Activated CD4-positive, alpha-beta T cell treated with anti-CD3 and anti-CD28 coated beads, Interleukin-2, amount 10 ng/mL, durations not matched to agents 7 days and 5 days (primary cell): Measurements from ENCODE around the gene OR10A7. TPM values are rescaled to one million over a fixed set of nuclear protein-coding genes. Genes with fewer than 3 reads are reported as not detected.
"Not testable (repeated sequence)": the region's sequence is repeated elsewhere in the genome, so short reads cannot be mapped to it uniquely, and the experiment has no call there.

Experiments used
- CTCF ChIA-PET: fragments of 350-600 bp; sonication (Branson Sonifier 250); formaldehyde crosslinking; loops from one replicate; lab custom pipeline; 2021; ENCODE audit warnings: antibody characterized with exemption; lab: Charles Lee
- POLR2A ChIA-PET: fragments of 350-600 bp; sonication (Branson Sonifier 250); formaldehyde crosslinking; loops from one replicate; lab custom pipeline; 2021; ENCODE audit warnings: antibody characterized with exemption; lab: Charles Lee
- DNase-seq: peaks from one replicate; pipeline ENCODE4 v3.0.0-alpha.2; 2020
- H3K27ac Mint-ChIP-seq: one replicate; pipeline ENCODE4 v1.8.0; 2021; ENCODE audit warnings: mild to moderate bottlenecking, moderate library complexity, mixed read lengths
- H3K27me3 Mint-ChIP-seq: one replicate; pipeline ENCODE4 v1.8.0; 2021; ENCODE audit warnings: mixed read lengths
- H3K36me3 Mint-ChIP-seq: one replicate; pipeline ENCODE4 v1.8.0; 2021; ENCODE audit warnings: low read depth, mixed read lengths
- H3K4me1 Mint-ChIP-seq: one replicate; pipeline ENCODE4 v1.8.0; 2021; ENCODE audit warnings: mixed read lengths
- H3K4me3 Mint-ChIP-seq: one replicate; pipeline ENCODE4 v1.8.0; 2021; ENCODE audit warnings: mild to moderate bottlenecking, moderate library complexity, mixed read lengths
- H3K9me3 Mint-ChIP-seq: one replicate; pipeline ENCODE4 v1.8.0; 2021; ENCODE audit warnings: mixed read lengths
- total RNA-seq, 2 experiments: library from RNA; stranded (reverse); gene quantifications; one replicate each; pipeline ENCODE4 v1.2.3, GENCODE V29; 2021

Gene OR10A7
- total RNA-seq: not detected

GRCh38 chr12:55220725-55221124 lies at the start of gene OR10A7:
Gene OR10A7 (plus strand): TSS chr12:55221025. CDS start chr12:55221025, 0 bp downstream.
- Mint-ChIP-seq H3K27me3 (peaks cover 8% of the 10 kb centered on the region), H3K4me1 (no peaks in the 10 kb centered on the region), H3K4me3 (no peak within 1 kb of the TSS), H3K36me3 (no peaks in the 10 kb centered on the region), H3K9me3 (no peaks in the 10 kb centered on the region), H3K27ac (no peak within 1 kb of the TSS)
- POLR2A ChIA-PET: no interaction called here
- DNase-seq: no peak
- CTCF ChIA-PET: no interaction called here

- no peaks in the 10 kb centered on the region for H3K9me3 Mint-ChIP-seq
- ChIA-PET POLR2A (no interaction called here), CTCF (no interaction called here)
- no peak for DNase-seq
- no peaks in the 10 kb centered on the region for H3K4me1 Mint-ChIP-seq
- H3K4me3 Mint-ChIP-seq: no peak overlapping the region
- H3K36me3 Mint-ChIP-seq: no peaks in the 10 kb centered on the region
- H3K27me3 Mint-ChIP-seq: peaks cover 4% of the 10 kb centered on the region
- no peak overlapping the region for H3K27ac Mint-ChIP-seq
These were observed 49.4 kb upstream of the OR10A7 start for GRCh38 chr12:55171445-55171844.

- H3K4me1 Mint-ChIP-seq, H3K36me3 Mint-ChIP-seq, POLR2A ChIA-PET, H3K4me3 Mint-ChIP-seq, CTCF ChIA-PET, H3K27ac Mint-ChIP-seq, H3K9me3 Mint-ChIP-seq, DNase-seq, H3K27me3 Mint-ChIP-seq: not testable (repeated sequence)
These were observed 49.0 kb upstream of the OR10A7 start for GRCh38 chr12:55171846-55172245.

- Mint-ChIP-seq H3K27ac (no peak overlapping the region), H3K27me3 (peaks cover 8% of the 10 kb centered on the region), H3K4me1 (no peaks in the 10 kb centered on the region), H3K4me3 (no peak overlapping the region), H3K9me3 (no peaks in the 10 kb centered on the region), H3K36me3 (no peaks in the 10 kb centered on the region)
- DNase-seq: no peak
- CTCF ChIA-PET: no interaction called here
- POLR2A ChIA-PET: no interaction called here
These were observed 48.1 kb upstream of the OR10A7 start for GRCh38 chr12:55172686-55173085.

GRCh38 chr12:55173456-55173855 lies 47.4 kb upstream of the OR10A7 start:
- no peak for DNase-seq
- CTCF ChIA-PET: no interaction called here
- POLR2A ChIA-PET: no interaction called here
- Mint-ChIP-seq H3K27me3 (peaks cover 15% of the 10 kb centered on the region), H3K4me1 (no peaks in the 10 kb centered on the region), H3K36me3 (no peaks in the 10 kb centered on the region), H3K9me3 (no peaks in the 10 kb centered on the region), H3K4me3 (no peak overlapping the region), H3K27ac (no peak overlapping the region)

GRCh38 chr12:55188573-55188972 lies 32.3 kb upstream of the OR10A7 start:
- Mint-ChIP-seq H3K36me3 (no peaks in the 10 kb centered on the region), H3K27me3 (peaks cover 18% of the 10 kb centered on the region), H3K27ac (no peak overlapping the region), H3K4me3 (no peak overlapping the region), H3K9me3 (no peaks in the 10 kb centered on the region), H3K4me1 (no peaks in the 10 kb centered on the region)
- POLR2A ChIA-PET: no interaction called here
- CTCF ChIA-PET: no interaction called here
- DNase-seq: no peak

GRCh38 chr12:55188974-55189556 lies 31.8 kb upstream of the OR10A7 start:
- H3K27ac Mint-ChIP-seq: no peak overlapping the region
- H3K4me3 Mint-ChIP-seq: no peak overlapping the region
- peaks cover 18% of the 10 kb centered on the region for H3K27me3 Mint-ChIP-seq
- no peaks in the 10 kb centered on the region for H3K9me3 Mint-ChIP-seq
- CTCF ChIA-PET: no interaction called here
- POLR2A ChIA-PET: no interaction called here
- H3K36me3 Mint-ChIP-seq: no peaks in the 10 kb centered on the region
- no peaks in the 10 kb centered on the region for H3K4me1 Mint-ChIP-seq
- peak; percentile 77 for DNase-seq

GRCh38 chr12:55194382-55194781 lies 26.4 kb upstream of the OR10A7 start:
- DNase-seq: no peak
- CTCF ChIA-PET: interaction anchor here (1.3 kb wide), 1 partner anchor 425 kb away, joined by 3 read pairs; no protein-coding TSS in a partner anchor
- POLR2A ChIA-PET: no interaction called here
- H3K27ac Mint-ChIP-seq: no peak overlapping the region
- H3K4me3 Mint-ChIP-seq: no peak overlapping the region
- peaks cover 28% of the 10 kb centered on the region for H3K27me3 Mint-ChIP-seq
- no peaks in the 10 kb centered on the region for H3K36me3 Mint-ChIP-seq
- no peaks in the 10 kb centered on the region for H3K9me3 Mint-ChIP-seq
- no peaks in the 10 kb centered on the region for H3K4me1 Mint-ChIP-seq

GRCh38 chr12:55226523-55226922 lies 5.7 kb downstream of the OR10A7 start:
- Mint-ChIP-seq H3K4me3 (no peak overlapping the region), H3K36me3 (no peaks in the 10 kb centered on the region), H3K9me3 (no peaks in the 10 kb centered on the region), H3K27ac (no peak overlapping the region), H3K27me3 (peaks cover 21% of the 10 kb centered on the region), H3K4me1 (no peaks in the 10 kb centered on the region)
- POLR2A ChIA-PET: no interaction called here
- no peak for DNase-seq
- CTCF ChIA-PET: no interaction called here

GRCh38 chr12:55227643-55228042 lies 6.8 kb downstream of the OR10A7 start:
- no peak for DNase-seq
- no peaks in the 10 kb centered on the region for H3K9me3 Mint-ChIP-seq
- H3K27ac Mint-ChIP-seq: no peak overlapping the region
- no peak overlapping the region for H3K4me3 Mint-ChIP-seq
- no peaks in the 10 kb centered on the region for H3K4me1 Mint-ChIP-seq
- ChIA-PET CTCF (no interaction called here), POLR2A (no interaction called here)
- H3K27me3 Mint-ChIP-seq: peaks cover 29% of the 10 kb centered on the region
- H3K36me3 Mint-ChIP-seq: no peaks in the 10 kb centered on the region

GRCh38 chr12:55244309-55244708 lies 23.5 kb downstream of the OR10A7 start, which contains the start of gene OR6C74:
Gene OR6C74 (plus strand): TSS chr12:55244609. CDS start chr12:55247288, 2,679 bp downstream.
- Mint-ChIP-seq H3K27ac (no peak within 1 kb of the TSS), H3K27me3 (peaks cover 12% of the 10 kb centered on the region), H3K9me3 (no peaks in the 10 kb centered on the region), H3K4me1 (no peaks in the 10 kb centered on the region), H3K4me3 (no peak within 1 kb of the TSS), H3K36me3 (no peaks in the 10 kb centered on the region)
- no peak for DNase-seq
- ChIA-PET POLR2A (no interaction called here), CTCF (no interaction called here)

- peaks cover 17% of the 10 kb centered on the region for H3K27me3 Mint-ChIP-seq
- no peaks in the 10 kb centered on the region for H3K4me1 Mint-ChIP-seq
- H3K9me3 Mint-ChIP-seq: no peaks in the 10 kb centered on the region
- ChIA-PET CTCF (no interaction called here), POLR2A (no interaction called here)
- no peaks in the 10 kb centered on the region for H3K36me3 Mint-ChIP-seq
- H3K4me3 Mint-ChIP-seq: no peak overlapping the region
- DNase-seq: no peak
- no peak overlapping the region for H3K27ac Mint-ChIP-seq
These were observed 25.3 kb downstream of the OR10A7 start for GRCh38 chr12:55246159-55246558.

- Mint-ChIP-seq H3K27ac (no peak overlapping the region), H3K36me3 (no peaks in the 10 kb centered on the region), H3K9me3 (no peaks in the 10 kb centered on the region), H3K4me3 (no peak overlapping the region), H3K4me1 (no peaks in the 10 kb centered on the region), H3K27me3 (peaks cover 21% of the 10 kb centered on the region)
- ChIA-PET CTCF (no interaction called here), POLR2A (no interaction called here)
- no peak for DNase-seq
These were observed 30.1 kb downstream of the OR10A7 start for GRCh38 chr12:55250944-55251343.

- DNase-seq: no peak
- H3K9me3 Mint-ChIP-seq: no peaks in the 10 kb centered on the region
- ChIA-PET POLR2A (no interaction called here), CTCF (no interaction called here)
- peaks cover 13% of the 10 kb centered on the region for H3K27me3 Mint-ChIP-seq
- H3K4me1 Mint-ChIP-seq: no peaks in the 10 kb centered on the region
- no peak overlapping the region for H3K4me3 Mint-ChIP-seq
- no peaks in the 10 kb centered on the region for H3K36me3 Mint-ChIP-seq
- no peak overlapping the region for H3K27ac Mint-ChIP-seq
These were observed 32.5 kb downstream of the OR10A7 start for GRCh38 chr12:55253281-55253680.
